HUES48 (cell line): ENCODE results near the gene MXI1.

Source experiments
- H3K27ac ChIP-seq: one replicate; pipeline ENCODE4 v1.7.0; 2013; ENCODE audit warnings: low read depth, low read length, inconsistent platforms
- H3K27me3 ChIP-seq: 2 replicates; pipeline ENCODE4 v1.6.1; 2013; ENCODE audit warnings: mild to moderate bottlenecking, low read length; ENCODE audit not compliant: control insufficient read depth, insufficient read depth
- H3K36me3 ChIP-seq: 2 replicates; pipeline ENCODE4 v1.6.1; 2013; ENCODE audit warnings: low read length; ENCODE audit not compliant: control insufficient read depth, insufficient read depth
- H3K4me1 ChIP-seq: 2 replicates; pipeline ENCODE4 v1.6.1; 2013; ENCODE audit warnings: mild to moderate bottlenecking, low read length; ENCODE audit not compliant: control insufficient read depth, insufficient read depth
- H3K4me3 ChIP-seq: 2 replicates; pipeline ENCODE4 v1.5.1; 2013; ENCODE audit warnings: mild to moderate bottlenecking, low read depth, low read length
- H3K9ac ChIP-seq: 2 replicates; pipeline ENCODE4 v1.6.1; 2013; ENCODE audit warnings: mild to moderate bottlenecking, low read depth, low read length, moderate library complexity
- H3K9me3 ChIP-seq: 2 replicates; pipeline ENCODE4 v1.6.1; 2013; ENCODE audit warnings: low read length; ENCODE audit not compliant: control insufficient read depth, insufficient read depth

The MXI1 gene

GRCh38 chr10:110278562-110279406 lies 71.4 kb downstream of the MXI1 start:
- Histone ChIP-seq H3K4me3 (no peak overlapping the region), H3K4me1 (peaks cover 7% of the 10 kb centered on the region), H3K27ac (peak overlapping the region; percentile 8), H3K9ac (no peak overlapping the region), H3K36me3 (no peaks in the 10 kb centered on the region), H3K27me3 (no peaks in the 10 kb centered on the region), H3K9me3 (no peaks in the 10 kb centered on the region)

- Histone ChIP-seq H3K9ac (no peak overlapping the region), H3K4me3 (no peak overlapping the region), H3K4me1 (0 out of 2 replicates have a peak, but pooled peaks cover under 1% of the 10 kb centered on the region), H3K27ac (peak overlapping the region; percentile 8), H3K27me3 (no peaks in the 10 kb centered on the region), H3K9me3 (no peaks in the 10 kb centered on the region), H3K36me3 (0 out of 2 replicates have a peak, but pooled peaks cover 3% of the 10 kb centered on the region)
Measured at GRCh38 chr10:110279407-110279986, 72.1 kb downstream of the MXI1 start.

- no peaks in the 10 kb centered on the region for H3K27me3 ChIP-seq
- no peak overlapping the region for H3K4me3 ChIP-seq
- no peak overlapping the region for H3K9ac ChIP-seq
- H3K27ac ChIP-seq, result no peak overlapping the region
- H3K4me1 ChIP-seq, result peaks cover 31% of the 10 kb centered on the region
- H3K9me3 ChIP-seq, result no peaks in the 10 kb centered on the region
- peaks cover 32% of the 10 kb centered on the region for H3K36me3 ChIP-seq
Measured at GRCh38 chr10:110284262-110284661, 76.9 kb downstream of the MXI1 start.

- Histone ChIP-seq H3K9me3 (no peaks in the 10 kb centered on the region), H3K36me3 (peaks cover 44% of the 10 kb centered on the region), H3K9ac (no peak overlapping the region), H3K27ac (peak overlapping the region; percentile 59), H3K27me3 (no peaks in the 10 kb centered on the region), H3K4me3 (no peak overlapping the region), H3K4me1 (peaks cover 31% of the 10 kb centered on the region)
Measured at GRCh38 chr10:110285501-110285900, 78.1 kb downstream of the MXI1 start.

GRCh38 chr10:110286841-110287240 lies 79.4 kb downstream of the MXI1 start:
- peaks cover 31% of the 10 kb centered on the region for H3K4me1 ChIP-seq
- H3K4me3 ChIP-seq, result no peak overlapping the region
- H3K9me3 ChIP-seq, result no peaks in the 10 kb centered on the region
- H3K27ac ChIP-seq, result peak overlapping the region; percentile 59
- H3K27me3 ChIP-seq, result no peaks in the 10 kb centered on the region
- peaks cover 57% of the 10 kb centered on the region for H3K36me3 ChIP-seq
- no peak overlapping the region for H3K9ac ChIP-seq

GRCh38 chr10:110296966-110297365 lies 89.6 kb downstream of the MXI1 start:
- H3K27ac ChIP-seq, result no peak overlapping the region
- H3K36me3 ChIP-seq, result peaks cover 100% of the 10 kb centered on the region
- H3K9me3 ChIP-seq, result no peaks in the 10 kb centered on the region
- H3K4me1 ChIP-seq, result 0 out of 2 replicates have a peak, but pooled peaks cover 3% of the 10 kb centered on the region
- no peaks in the 10 kb centered on the region for H3K27me3 ChIP-seq
- no peak overlapping the region for H3K9ac ChIP-seq
- no peak overlapping the region for H3K4me3 ChIP-seq

- Histone ChIP-seq H3K4me1 (peaks cover 8% of the 10 kb centered on the region; the same call in 1 of the 2 replicates), H3K27ac (no peak overlapping the region), H3K4me3 (no peak overlapping the region), H3K27me3 (no peaks in the 10 kb centered on the region), H3K36me3 (peaks cover 79% of the 10 kb centered on the region), H3K9me3 (no peaks in the 10 kb centered on the region), H3K9ac (no peak overlapping the region)
Measured at GRCh38 chr10:110300486-110300986, 93.1 kb downstream of the MXI1 start.

GRCh38 chr10:110303681-110304080 lies 96.3 kb downstream of the MXI1 start:
- H3K36me3 ChIP-seq, result peaks cover 48% of the 10 kb centered on the region
- H3K27ac ChIP-seq, result peak overlapping the region; percentile 97
- no peaks in the 10 kb centered on the region for H3K9me3 ChIP-seq
- H3K9ac ChIP-seq, result peak overlapping the region; percentile 85
- H3K27me3 ChIP-seq, result no peaks in the 10 kb centered on the region
- peak overlapping the region; percentile 80 for H3K4me3 ChIP-seq
- peaks cover 8% of the 10 kb centered on the region; the same call in 1 of the 2 replicates for H3K4me1 ChIP-seq

- no peaks in the 10 kb centered on the region for H3K27me3 ChIP-seq
- H3K4me1 ChIP-seq, result peaks cover 8% of the 10 kb centered on the region; the same call in 1 of the 2 replicates
- H3K9ac ChIP-seq, result peak overlapping the region; percentile 85
- peak overlapping the region; percentile 97 for H3K27ac ChIP-seq
- H3K36me3 ChIP-seq, result peaks cover 41% of the 10 kb centered on the region
- no peaks in the 10 kb centered on the region for H3K9me3 ChIP-seq
- H3K4me3 ChIP-seq, result peak overlapping the region; percentile 80
Measured at GRCh38 chr10:110304394-110304779, 97.0 kb downstream of the MXI1 start.

- Histone ChIP-seq H3K27me3 (no peaks in the 10 kb centered on the region), H3K9ac (peak within 1 kb of the TSS; percentile 85), H3K4me1 (peaks cover 8% of the 10 kb centered on the region; the same call in 1 of the 2 replicates), H3K9me3 (no peaks in the 10 kb centered on the region), H3K27ac (peak within 1 kb of the TSS; percentile 97), H3K36me3 (peaks cover 36% of the 10 kb centered on the region), H3K4me3 (peak within 1 kb of the TSS; percentile 80)
Measured at GRCh38 chr10:110304780-110305421, 97.5 kb downstream of the MXI1 start, which contains the start of gene SMNDC1. Gene SMNDC1, minus strand, starts transcription at chr10:110304920. Its CDS starts 1,333 bp downstream, at chr10:110303587.
